ENCODE measurements around the gene DNAH17. TPM values are rescaled to one million over a fixed set of nuclear protein-coding genes. Genes with fewer than 3 reads are reported as not detected.

DNAH17 gene
- total RNA-seq, 8 experiments from 2014 or later, result 0.27 to 1.9 (median 0.67) TPM

GRCh38 chr17:78580277-78580804, 3.1 kb upstream of the DNAH17 start:
- H3K27ac ChIP-seq, result no peak overlapping the region
- in situ Hi-C loops (cut with MboI; ENCODE audit: low pct_unique_long_range_greater_than_20kb in 2 of 9, low sequenced_read_pairs in 9 of 9, unreplicated experiment in 9 of 9), result no loop called here
- H3K4me1 ChIP-seq (replicated peaks in 1 of 2), result no peaks in the 10 kb centered on the region
- 40 to 100% (median 80%) methylated on average over 1 to 2 of the region's 9 CpGs; no CpG with 5 or more reads in 3 of the 10 experiments for WGBS, 10 experiments
- no peak overlapping the region for H3K4me3 ChIP-seq
- no peak for ATAC-seq (replicated peaks in 6 of 8)

GRCh38 chr17:78576389-78577112, 645 bp downstream of the DNAH17 start:
- WGBS, 10 experiments, result 62 to 100% (median 81%) methylated on average over 2 to 10 of the region's 23 CpGs; no CpG with 5 or more reads in 4 of the 10 experiments
- in situ Hi-C loops (cut with MboI; ENCODE audit: low pct_unique_long_range_greater_than_20kb in 2 of 9, low sequenced_read_pairs in 9 of 9, unreplicated experiment in 9 of 9), result no loop called here
- ATAC-seq (replicated peaks in 6 of 8), result no peak
- Histone ChIP-seq H3K27ac (no peak overlapping the region), H3K4me1 (replicated peaks in 1 of 2) (no peaks in the 10 kb centered on the region), H3K4me3 (no peak overlapping the region)

- WGBS, 10 experiments, result 50 to 100% (median 73%) methylated on average over 1 to 7 of the region's 7 CpGs; no CpG with 5 or more reads in 4 of the 10 experiments
- Histone ChIP-seq H3K4me3 (no peak overlapping the region), H3K4me1 (replicated peaks in 1 of 2) (no peaks in the 10 kb centered on the region), H3K27ac (no peak overlapping the region)
- no peak for ATAC-seq (replicated peaks in 6 of 8)
- in situ Hi-C loops (cut with MboI; ENCODE audit: low pct_unique_long_range_greater_than_20kb in 2 of 9, low sequenced_read_pairs in 9 of 9, unreplicated experiment in 9 of 9), result no loop called here
Measured at GRCh38 chr17:78575899-78576298, 1.3 kb downstream of the DNAH17 start.

- ATAC-seq (replicated peaks in 6 of 8), result no peak
- WGBS, 10 experiments, result 0 to 100% (median 39%) methylated on average over 1 to 8 of the region's 12 CpGs; no CpG with 5 or more reads in 3 of the 10 experiments
- H3K27ac ChIP-seq, result no peak overlapping the region
- H3K4me3 ChIP-seq, result no peak overlapping the region
- in situ Hi-C loops (cut with MboI; ENCODE audit: low pct_unique_long_range_greater_than_20kb in 2 of 9, low sequenced_read_pairs in 9 of 9, unreplicated experiment in 9 of 9), result no loop called here
- no peaks in the 10 kb centered on the region for H3K4me1 ChIP-seq (replicated peaks in 1 of 2)
Measured at GRCh38 chr17:78575340-78575739, 1.9 kb downstream of the DNAH17 start.

- Histone ChIP-seq H3K4me1 (replicated peaks in 1 of 2) (no peaks in the 10 kb centered on the region), H3K27ac (no peak overlapping the region), H3K4me3 (no peak overlapping the region)
- in situ Hi-C loops (cut with MboI; ENCODE audit: low pct_unique_long_range_greater_than_20kb in 2 of 9, low sequenced_read_pairs in 9 of 9, unreplicated experiment in 9 of 9), result no loop called here
- WGBS, 10 experiments, result 0 to 100% (median 60%) methylated on average over 1 to 5 of the region's 8 CpGs; no CpG with 5 or more reads in 5 of the 10 experiments
- peak in 1 of 8 experiments; percentile 42 for ATAC-seq (replicated peaks in 6 of 8)
Measured at GRCh38 chr17:78573955-78574354, 3.2 kb downstream of the DNAH17 start.

- H3K27ac ChIP-seq, result no peak overlapping the region
- no peak overlapping the region for H3K4me3 ChIP-seq
- H3K4me1 ChIP-seq (replicated peaks in 1 of 2), result no peaks in the 10 kb centered on the region
- in situ Hi-C loops (cut with MboI; ENCODE audit: low pct_unique_long_range_greater_than_20kb in 2 of 9, low sequenced_read_pairs in 9 of 9, unreplicated experiment in 9 of 9), result no loop called here
- ATAC-seq (replicated peaks in 6 of 8), result peak in 1 of 8 experiments; percentile 47
- 39 to 67% (median 55%) methylated on average over 1 to 3 of the region's 20 CpGs; no CpG with 5 or more reads in 6 of the 10 experiments for WGBS, 10 experiments
Measured at GRCh38 chr17:78572239-78573205, 4.7 kb downstream of the DNAH17 start.

- in situ Hi-C loops (cut with MboI; ENCODE audit: low pct_unique_long_range_greater_than_20kb in 2 of 9, low sequenced_read_pairs in 9 of 9, unreplicated experiment in 9 of 9), result no loop called here
- 87 to 100% (median 92%) methylated on average over 1 to 7 of the region's 13 CpGs; no CpG with 5 or more reads in 7 of the 10 experiments for WGBS, 10 experiments
Measured at GRCh38 chr17:78571329-78571728, 5.9 kb downstream of the DNAH17 start.

GRCh38 chr17:78568494-78569115, 8.6 kb downstream of the DNAH17 start:
- peak in 1 of 8 experiments; percentile 29 for ATAC-seq (replicated peaks in 6 of 8)
- no peak overlapping the region for H3K27ac ChIP-seq
- no peaks in the 10 kb centered on the region for H3K4me1 ChIP-seq (replicated peaks in 1 of 2)
- in situ Hi-C loops (cut with MboI; ENCODE audit: low pct_unique_long_range_greater_than_20kb in 2 of 9, low sequenced_read_pairs in 9 of 9, unreplicated experiment in 9 of 9), result no loop called here
- 34 to 100% (median 81%) methylated on average over 1 to 10 of the region's 16 CpGs; no CpG with 5 or more reads in 2 of the 10 experiments for WGBS, 10 experiments
- no peak overlapping the region for H3K4me3 ChIP-seq

More at GRCh38 chr17:78571329-78571728, 5.9 kb downstream of the DNAH17 start:
- no peak overlapping the region for H3K4me3 ChIP-seq
- no peak for ATAC-seq (replicated peaks in 6 of 8)
- no peaks in the 10 kb centered on the region for H3K4me1 ChIP-seq (replicated peaks in 1 of 2)
- no peak overlapping the region for H3K27ac ChIP-seq

- 67 to 100% (median 83%) methylated on average over 1 to 4 of the region's 11 CpGs; no CpG with 5 or more reads in 5 of the 10 experiments for WGBS, 10 experiments
- no peak for ATAC-seq (replicated peaks in 6 of 8)
Measured at GRCh38 chr17:78567991-78568390, 9.2 kb downstream of the DNAH17 start.

GRCh38 chr17:78566947-78567346, 10.2 kb downstream of the DNAH17 start:
- Histone ChIP-seq H3K4me1 (replicated peaks in 1 of 2) (no peaks in the 10 kb centered on the region), H3K27ac (no peak overlapping the region), H3K4me3 (no peak overlapping the region)
- WGBS, 10 experiments, result 84 to 92% methylated on average over 5 of the region's 10 CpGs; no CpG with 5 or more reads in 8 of the 10 experiments
- ATAC-seq (replicated peaks in 6 of 8), result no peak
- in situ Hi-C loops (cut with MboI; ENCODE audit: low pct_unique_long_range_greater_than_20kb in 2 of 9, low sequenced_read_pairs in 9 of 9, unreplicated experiment in 9 of 9), result no loop called here

More at GRCh38 chr17:78567991-78568390, 9.2 kb downstream of the DNAH17 start:
- no peaks in the 10 kb centered on the region for H3K4me1 ChIP-seq (replicated peaks in 1 of 2)
- H3K4me3 ChIP-seq, result no peak overlapping the region
- H3K27ac ChIP-seq, result no peak overlapping the region
- in situ Hi-C loops (cut with MboI; ENCODE audit: low pct_unique_long_range_greater_than_20kb in 2 of 9, low sequenced_read_pairs in 9 of 9, unreplicated experiment in 9 of 9), result no loop called here

GRCh38 chr17:78563189-78564145, 13.7 kb downstream of the DNAH17 start:
- ATAC-seq (replicated peaks in 6 of 8), result peak in 4 of 8 experiments; percentile 41 to 76 (median 60)
- Histone ChIP-seq H3K4me1 (replicated peaks in 1 of 2) (no peaks in the 10 kb centered on the region), H3K4me3 (no peak overlapping the region), H3K27ac (no peak overlapping the region)
- in situ Hi-C loops (cut with MboI; ENCODE audit: low pct_unique_long_range_greater_than_20kb in 2 of 9, low sequenced_read_pairs in 9 of 9, unreplicated experiment in 9 of 9), result no loop called here
- WGBS, 10 experiments, result 60 to 88% (median 81%) methylated on average over 3 to 21 of the region's 22 CpGs; no CpG with 5 or more reads in 1 of the 10 experiments
